ENCODE measurements around the gene TM9SF4.
"Not testable (repeated sequence)": the region's sequence is repeated elsewhere in the genome, so short reads cannot be mapped to it uniquely, and the experiment has no call there.

TM9SF4 gene

DNA sequence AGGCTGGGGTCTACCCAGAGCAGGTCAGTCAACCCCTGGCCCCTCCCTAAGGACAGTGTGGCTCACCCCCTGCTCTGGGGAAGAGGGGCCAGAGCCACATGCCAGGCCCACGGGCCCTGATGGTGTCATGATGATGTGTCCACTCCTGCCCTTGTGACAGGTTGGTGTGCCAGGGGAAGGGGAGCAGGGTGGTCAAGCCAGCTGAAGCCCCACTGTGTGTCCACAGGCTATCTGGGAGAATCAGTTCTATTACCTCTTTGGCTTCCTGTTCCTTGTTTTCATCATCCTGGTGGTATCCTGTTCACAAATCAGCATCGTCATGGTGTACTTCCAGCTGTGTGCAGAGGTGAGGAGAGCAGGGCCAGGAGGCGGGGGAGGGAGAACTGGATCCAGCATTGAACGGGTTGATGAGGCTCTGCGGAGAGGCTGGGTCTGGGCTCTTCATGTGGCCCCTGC, 50.3 kb downstream of the TM9SF4 start:
- no peak for DNase-seq

DNA sequence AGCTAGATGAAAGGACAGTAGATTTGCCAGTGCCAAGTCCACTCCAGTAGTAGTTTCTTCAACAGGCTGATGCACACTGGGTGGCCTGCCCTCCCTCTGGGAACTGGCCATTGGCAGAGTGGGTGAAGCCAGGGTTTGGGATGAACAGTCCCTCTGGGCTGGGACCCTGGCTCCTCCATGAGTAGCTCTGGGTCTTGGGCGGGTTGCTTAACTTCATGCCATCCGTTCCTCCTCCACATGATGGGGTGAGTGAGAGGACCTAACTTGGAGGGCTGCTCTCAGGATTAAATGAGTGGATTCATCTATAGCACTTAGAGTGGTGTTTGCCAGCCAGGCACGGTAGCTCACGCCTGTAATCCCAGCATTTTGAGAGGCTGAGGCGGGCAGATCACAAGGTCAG, 50.8 kb downstream of the TM9SF4 start:
- no peak for DNase-seq

DNA sequence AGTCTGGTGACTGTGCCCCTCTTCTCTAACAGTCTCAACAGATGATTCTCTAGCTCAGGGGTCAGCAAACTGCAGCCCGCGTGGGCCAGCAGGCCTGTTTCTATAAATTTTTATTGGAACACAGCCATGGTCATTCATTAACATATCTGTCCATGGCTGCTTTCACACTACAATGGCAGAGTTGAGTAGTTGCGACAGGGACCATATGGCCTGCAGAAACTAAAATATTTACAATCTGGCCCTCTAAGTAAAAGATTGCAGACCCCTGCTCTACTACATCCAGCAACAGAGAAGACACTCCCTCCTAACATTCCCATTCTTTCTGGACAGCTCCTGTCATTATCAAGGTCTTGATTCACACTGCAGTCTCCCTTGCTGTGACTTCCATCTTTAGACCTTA, 52.8 kb downstream of the TM9SF4 start:
- DNase-seq = no peak

GRCh38 chr20:32163951-32164350, 54.4 kb downstream of the TM9SF4 start:
- no peak for DNase-seq

GRCh38 chr20:32164984-32165735, 55.6 kb downstream of the TM9SF4 start:
- DNase-seq = no peak

DNA sequence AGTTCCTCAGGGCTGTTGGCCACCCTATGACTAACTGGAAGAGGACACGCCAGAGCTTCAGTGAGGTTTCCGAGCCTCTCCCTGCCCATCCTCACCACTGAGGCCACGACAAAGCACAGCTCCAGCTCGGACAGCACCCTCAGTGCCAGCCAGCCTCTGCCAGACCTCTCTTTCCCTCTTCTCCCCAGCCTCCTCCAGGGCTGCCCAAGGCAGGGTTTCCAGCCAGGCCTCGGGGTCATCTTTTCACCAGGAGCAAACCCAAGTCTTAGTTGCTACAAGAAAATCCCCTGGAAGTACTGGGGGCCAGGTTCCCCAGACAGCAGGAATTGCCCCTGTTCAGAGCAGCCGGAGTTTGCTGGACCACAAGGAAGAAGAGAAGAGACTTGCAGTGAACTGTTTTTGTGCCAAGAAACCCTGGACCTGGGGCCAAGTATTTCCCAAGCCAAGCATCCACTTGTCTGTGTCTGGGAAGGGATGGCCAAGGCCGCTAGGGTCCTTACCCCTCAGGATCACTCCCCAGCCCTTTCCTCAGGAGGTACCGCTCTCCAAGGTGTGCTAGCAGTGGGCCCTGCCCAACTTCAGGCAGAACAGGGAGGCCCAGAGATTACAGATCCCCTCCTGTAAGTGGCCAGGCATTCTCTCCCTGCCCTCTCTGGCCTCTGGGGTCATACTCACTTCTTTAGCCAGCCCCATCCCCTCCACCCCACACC, 56.5 kb downstream of the TM9SF4 start:
- DNase-seq = no peak

DNA sequence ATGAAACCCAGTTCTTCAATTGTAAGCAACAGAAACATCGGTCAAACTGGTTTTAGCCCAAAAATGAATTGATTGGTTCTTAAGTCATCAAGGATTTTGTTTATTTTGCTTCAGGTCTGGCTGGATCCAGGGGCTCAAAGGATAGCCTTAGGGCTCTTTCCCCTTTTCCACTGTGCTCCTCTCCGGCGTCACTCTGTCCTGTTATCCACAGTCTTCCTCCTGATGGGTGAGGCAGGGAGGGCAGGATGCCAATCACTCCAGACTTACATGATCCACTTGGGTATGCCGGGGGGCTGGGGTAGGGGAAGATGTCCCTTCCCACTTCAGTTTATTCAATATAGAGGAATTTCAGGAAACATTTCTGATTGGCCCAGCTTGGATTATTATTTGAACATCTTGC, 58.0 kb downstream of the TM9SF4 start:
- no peak for DNase-seq

DNA sequence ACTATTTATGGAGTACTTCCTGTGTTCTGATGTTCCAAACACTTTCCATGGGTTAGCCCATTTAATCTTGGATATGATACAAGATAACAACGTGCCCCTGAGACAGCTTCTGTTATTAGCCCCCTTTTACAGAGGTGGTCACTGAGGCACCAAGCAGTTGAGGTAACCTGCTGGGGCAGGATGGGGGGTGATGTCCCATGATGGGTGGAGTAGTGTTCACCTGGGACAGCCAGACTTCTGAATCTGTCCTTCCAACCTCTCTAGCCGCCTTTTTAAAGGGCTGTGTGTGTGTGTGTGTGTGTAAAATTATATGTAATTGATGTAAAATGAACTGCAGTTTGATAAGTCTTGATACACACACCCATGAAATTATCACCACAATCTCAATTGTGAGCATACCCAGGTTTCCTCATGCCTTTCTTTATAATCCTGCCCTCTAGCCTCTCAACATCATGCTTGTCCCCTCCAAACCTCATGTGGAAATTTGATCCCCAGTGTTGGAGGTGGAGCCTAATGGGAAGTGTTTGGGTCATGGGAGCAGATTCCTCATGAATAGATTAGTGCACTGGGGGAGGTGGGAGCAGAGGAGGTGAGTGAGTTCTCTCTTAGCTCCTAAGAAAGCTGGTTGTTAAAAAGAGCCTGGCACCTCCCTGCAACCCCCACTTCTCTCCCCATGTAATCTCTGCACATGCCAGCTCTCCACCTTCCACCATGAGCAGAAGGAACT, 58.8 kb downstream of the TM9SF4 start:
- peak; percentile 40 for DNase-seq

GRCh38 chr20:32177696-32178095, 68.2 kb downstream of the TM9SF4 start:
- DNase-seq = not testable (repeated sequence)

GRCh38 chr20:32179515-32179914, 70.0 kb downstream of the TM9SF4 start:
- no peak for DNase-seq

DNA sequence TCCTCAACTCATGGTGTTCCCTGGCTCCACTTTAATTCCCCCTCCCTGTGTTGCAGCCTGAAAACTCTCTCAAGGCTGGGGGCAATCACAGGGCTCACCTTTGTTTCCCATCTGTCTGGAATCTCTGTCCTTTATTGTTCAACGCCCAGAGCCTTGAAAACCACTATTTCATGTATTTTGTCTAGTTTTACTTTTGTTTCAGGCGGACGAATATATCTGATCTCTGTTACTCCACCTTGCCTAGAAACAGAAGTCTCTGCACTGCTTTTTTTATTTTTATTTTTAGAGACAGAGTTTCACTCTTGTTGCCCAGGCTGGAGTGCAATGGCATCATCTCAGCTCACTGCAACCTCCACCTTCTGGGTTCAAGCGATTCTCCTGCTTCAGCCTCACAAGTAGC, 70.4 kb downstream of the TM9SF4 start:
- DNase-seq = no peak

GRCh38 chr20:32181606-32182005, 72.1 kb downstream of the TM9SF4 start:
- DNase-seq = no peak

DNA sequence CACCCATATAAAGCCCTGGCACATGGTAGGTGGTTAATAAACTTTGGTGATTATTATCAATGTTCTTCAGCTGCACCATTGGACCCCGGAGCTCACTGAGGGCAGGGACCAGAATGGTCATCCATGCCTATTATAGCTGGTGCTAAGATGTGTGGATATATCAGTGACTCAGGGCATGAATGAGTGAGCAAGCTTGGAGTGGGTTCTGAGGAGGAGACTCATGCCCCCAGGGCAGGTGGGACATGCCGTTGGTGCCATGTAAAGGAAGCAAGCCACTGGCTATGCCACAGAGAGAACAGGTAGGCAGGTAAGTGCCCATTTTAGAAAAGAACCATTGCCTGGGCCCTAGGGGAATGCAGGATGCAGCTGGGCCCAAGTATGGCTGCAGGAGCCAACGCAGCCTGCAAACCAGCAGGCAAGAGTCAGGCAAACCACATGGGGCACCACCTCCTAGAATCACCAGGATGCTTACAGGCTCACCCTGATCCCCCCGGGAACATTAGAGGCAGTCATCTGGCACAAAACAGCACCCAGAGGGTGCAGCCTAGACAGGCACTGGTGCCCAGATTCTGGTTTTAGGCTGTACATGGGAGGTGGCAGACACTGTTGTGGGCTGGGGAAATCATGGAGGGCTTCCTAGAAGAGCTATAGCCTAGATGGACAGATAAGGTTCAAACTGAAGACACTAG, 74.6 kb downstream of the TM9SF4 start:
- no peak for DNase-seq

DNA sequence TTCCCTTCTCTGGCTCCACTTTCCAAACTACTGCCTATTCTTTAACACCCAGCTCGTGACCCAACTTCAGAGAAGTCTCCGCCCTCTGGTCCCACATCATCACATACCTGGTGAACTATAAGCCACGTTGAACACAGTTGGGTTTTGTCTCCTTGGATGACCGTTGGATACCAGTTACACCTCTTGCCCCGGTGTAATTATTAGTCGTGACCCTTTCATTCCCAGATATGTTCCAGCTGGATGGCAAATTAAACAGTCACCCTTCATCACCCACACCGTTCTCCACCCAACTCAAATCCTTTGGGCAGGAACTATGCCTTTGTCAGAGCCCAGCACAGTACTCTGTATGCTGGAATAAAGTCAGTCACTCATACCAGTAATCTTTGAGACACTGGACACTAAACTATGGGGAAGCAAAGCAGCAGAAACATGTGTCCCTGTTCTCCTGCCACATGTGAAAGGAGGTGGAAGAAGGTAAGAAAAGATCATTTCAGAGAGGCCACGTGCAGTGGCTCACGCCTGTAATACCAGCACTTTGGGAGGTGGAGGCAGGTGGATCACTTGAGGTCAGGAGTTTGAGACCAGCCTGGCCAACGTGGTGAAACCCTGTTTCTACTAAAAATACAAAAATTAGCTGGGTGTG, 75.6 kb downstream of the TM9SF4 start:
- no peak for DNase-seq

GRCh38 chr20:32186506-32186905, 77.0 kb downstream of the TM9SF4 start:
- no peak for DNase-seq

GRCh38 chr20:32188376-32189122, 79.0 kb downstream of the TM9SF4 start:
- no peak for DNase-seq

DNA sequence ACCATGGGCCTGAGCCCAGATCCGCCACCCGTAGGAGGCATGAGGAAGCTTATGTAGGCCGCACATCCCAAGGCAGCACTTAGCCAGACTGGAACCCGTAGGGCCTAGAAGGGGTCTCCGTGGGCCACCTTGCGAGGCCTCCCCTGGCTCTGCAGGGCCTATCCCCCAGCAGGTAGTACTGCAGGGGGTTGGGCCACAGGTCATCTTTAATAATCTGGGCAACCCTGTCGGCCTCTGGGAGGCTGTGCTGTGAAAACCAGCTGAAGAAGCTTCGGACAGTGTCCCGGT, 79.6 kb downstream of the TM9SF4 start:
- DNase-seq = no peak

DNA sequence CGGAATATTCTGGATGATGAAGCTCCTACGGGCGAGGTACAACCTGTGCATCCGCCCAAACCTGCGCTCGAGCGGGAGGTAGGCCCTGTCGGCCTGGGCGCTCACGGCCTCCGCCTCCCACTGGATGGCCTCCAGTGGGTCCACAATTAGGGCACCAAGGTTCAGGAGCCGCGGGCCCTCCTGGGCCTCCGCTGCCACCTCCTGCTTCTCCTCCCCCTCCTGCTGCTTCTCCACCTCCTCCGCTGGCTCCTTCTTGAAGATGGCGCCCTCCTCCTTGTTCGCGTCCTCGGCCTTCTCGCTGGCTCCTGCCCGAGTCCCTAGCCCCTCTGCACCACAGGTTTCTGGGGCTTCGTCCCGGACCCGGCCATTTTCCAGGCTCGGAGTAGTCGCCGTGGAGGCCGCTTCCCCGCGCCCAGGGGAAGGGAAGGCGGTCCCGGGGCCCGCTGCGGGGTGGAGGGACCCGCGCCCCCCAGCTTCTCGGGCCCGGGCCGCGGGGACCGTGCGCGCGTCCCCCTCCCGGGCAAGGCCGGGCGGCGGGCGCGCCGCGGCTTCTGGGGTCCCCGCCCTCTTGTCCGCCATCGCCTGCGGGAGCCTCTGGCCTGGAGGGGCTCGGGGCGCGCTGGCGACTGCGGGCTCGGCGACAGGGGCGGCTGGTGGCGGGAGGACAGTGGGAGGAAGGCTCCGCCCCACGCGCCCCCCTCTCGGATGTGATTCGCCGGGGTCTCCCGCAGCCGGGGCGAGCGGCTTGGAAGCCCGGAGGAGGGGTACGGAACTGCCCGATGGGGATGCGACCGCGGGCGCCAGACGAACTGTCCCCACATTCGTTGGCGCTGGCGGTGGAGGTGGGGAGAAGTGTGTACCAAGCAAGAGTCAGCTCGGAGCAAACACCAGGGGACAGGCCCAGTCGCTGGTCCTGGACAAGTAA, 80.4 kb downstream of the TM9SF4 start:
- peak; percentile 55 for DNase-seq

DNA sequence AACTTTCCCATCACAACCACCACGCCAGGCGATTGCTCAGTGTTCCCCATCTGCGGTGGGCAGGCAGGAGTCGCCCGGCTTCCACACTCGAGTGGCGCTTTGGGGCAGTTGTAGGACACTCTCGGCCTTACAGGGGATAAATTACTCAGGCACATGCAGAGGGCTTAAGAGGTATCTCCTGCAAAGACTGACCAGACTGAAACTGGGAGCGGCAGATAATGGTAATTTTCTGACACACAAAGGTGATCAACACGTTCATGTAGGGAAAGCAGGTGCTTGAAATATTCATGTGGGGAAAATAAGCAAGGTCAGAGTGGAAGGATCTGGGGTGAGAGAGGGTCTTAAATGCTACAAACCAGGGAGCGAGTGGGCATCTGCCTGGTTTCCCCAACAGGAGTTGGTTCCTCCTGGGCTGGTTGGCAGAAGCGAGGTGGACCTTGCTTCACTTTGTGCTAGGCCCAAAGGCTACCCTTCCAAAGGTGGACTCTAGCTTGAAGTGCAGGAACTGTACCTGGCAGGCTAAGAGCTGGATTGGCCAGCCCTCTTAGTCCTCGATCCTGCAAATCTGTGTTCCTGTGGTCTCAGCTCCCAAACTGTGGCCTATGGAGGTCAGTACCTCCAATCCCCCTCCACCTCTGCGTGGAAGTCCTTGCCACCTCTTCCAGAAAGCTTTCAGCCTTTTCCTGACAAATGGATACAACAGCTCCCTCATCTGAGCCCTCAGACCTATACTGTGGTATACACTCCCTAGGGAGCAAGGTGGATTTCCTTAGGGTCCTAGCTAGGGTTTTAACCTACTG, 81.3 kb downstream of the TM9SF4 start:
- DNase-seq = no peak

- DNase-seq = no peak
Measured at GRCh38 chr20:32191422-32191821, 81.9 kb downstream of the TM9SF4 start.
